GM12891 (cell line): ENCODE measurements around the gene ZNF546.

Source experiments
- DNase-seq: peaks from one replicate; pipeline ENCODE4 v3.0.0; 2011; ENCODE audit warnings: low spot score; ENCODE audit not compliant: insufficient read length
- FAIRE-seq: peaks from 2 replicates; lab custom pipeline; 2011; peaks lifted over from hg19 to GRCh38; lab: Jason Lieb, UNC
- PAX5 ChIP-seq: IDR thresholded peaks from 2 replicates; pipeline ENCODE4 v1.6.1; 2011; ENCODE audit warnings: low read length, moderate library complexity, mild to moderate bottlenecking; ENCODE audit not compliant: insufficient read depth, severe bottlenecking
- POLR2A ChIP-seq: IDR thresholded peaks from 2 replicates; pipeline ENCODE4 v1.6.1; 2011; ENCODE audit warnings: low read depth, low read length, control low read depth
- POLR2AphosphoS5 ChIP-seq: IDR thresholded peaks from 2 replicates; pipeline ENCODE4 v1.6.1; 2011; ENCODE audit warnings: low read depth, low read length, control low read depth
- POU2F2 ChIP-seq: IDR thresholded peaks from 2 replicates; pipeline ENCODE4 v1.6.1; 2011; ENCODE audit warnings: low read depth, mild to moderate bottlenecking, control low read depth, low read length, moderate library complexity
- SPI1 ChIP-seq: IDR thresholded peaks from 2 replicates; pipeline ENCODE4 v1.6.1; 2011; ENCODE audit warnings: low read depth, low read length, control low read depth
- TAF1 ChIP-seq: IDR thresholded peaks from 2 replicates; pipeline ENCODE4 v1.6.1; 2011; ENCODE audit warnings: low read depth, low read length, control low read depth

The ZNF546 gene

DNA sequence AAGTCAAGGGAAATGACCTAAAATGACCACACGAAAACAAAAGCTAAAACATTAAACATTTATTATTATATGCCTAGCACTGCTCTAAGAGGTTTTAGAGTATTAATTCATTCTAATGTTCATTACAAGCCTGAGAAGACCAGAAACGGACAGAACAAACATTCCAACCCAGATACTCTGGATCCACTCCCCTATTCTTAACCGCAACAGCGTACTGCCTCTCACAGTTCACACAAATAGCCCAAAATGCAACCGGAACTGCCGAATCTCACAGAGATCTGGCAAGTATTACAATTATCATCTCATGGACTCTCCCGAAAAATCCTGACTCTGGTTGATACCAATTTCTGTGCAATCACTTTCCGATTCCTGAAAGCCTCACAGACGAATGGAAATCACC lies 57.8 kb downstream of the ZNF546 start:
- TF ChIP-seq PAX5 (no peak), POLR2A (no peak)
- no peak for FAIRE-seq
- DNase-seq = no peak

DNA sequence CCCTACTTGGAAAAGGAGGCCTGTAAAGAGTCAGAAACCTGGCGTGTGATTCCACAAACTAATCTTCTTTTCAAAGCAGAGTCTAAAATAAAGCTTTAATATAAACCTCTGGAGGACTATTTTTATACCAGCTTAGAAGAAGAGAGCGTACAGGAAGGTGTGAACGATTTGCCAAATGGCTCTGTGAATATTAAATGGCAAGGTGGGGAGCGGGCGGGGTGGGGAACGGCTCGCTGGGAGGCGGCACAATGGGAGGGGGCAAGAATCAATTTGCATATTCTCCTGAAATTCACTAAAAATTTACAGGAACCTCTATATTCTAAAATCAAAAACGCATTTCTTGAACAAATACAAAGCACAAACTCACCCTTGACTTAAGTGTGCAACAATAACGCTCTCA lies 58.2 kb downstream of the ZNF546 start:
- DNase-seq (no peak), FAIRE-seq (no peak)
- TF ChIP-seq POLR2AphosphoS5 = no peak

DNA sequence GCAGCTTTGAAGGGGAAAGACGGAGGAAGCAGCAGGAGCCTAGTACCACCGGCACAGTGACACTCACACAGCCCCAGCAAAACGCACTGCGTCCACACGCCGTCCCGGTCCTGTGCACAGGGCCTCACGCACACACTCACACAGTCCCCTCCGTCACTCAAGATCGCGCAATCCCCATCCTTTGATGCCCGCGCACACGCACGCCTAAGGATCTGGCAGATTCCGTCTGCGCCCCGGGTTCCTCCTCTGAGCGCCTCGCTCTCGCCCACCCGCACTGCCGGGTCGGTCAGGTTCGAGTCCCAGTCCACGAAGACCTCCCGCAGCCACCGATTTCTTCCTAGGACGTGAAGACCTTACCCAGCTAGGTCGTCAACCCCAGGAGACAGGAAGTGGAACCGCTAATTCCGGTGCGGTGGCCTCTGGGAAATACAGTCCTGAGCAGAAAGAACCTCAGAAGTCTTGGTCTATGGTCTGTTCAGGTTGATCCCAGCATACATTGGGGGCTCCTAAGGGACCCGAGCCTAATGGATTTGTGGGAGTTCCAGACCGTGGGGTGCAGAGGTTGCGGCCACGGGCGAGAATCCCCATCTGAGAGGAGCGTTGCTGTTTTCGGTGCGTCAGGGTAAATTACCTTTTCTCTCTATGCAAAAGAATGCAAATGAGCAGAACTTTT lies 59.1 kb downstream of the ZNF546 start, which contains the start of gene ZNF780B:
ZNF780B (minus strand) TSS at position 400 of the 673 bp plus-strand sequence. CDS start 5,899 bp downstream, outside the sequence.
- peak; percentile 94 for FAIRE-seq

DNA sequence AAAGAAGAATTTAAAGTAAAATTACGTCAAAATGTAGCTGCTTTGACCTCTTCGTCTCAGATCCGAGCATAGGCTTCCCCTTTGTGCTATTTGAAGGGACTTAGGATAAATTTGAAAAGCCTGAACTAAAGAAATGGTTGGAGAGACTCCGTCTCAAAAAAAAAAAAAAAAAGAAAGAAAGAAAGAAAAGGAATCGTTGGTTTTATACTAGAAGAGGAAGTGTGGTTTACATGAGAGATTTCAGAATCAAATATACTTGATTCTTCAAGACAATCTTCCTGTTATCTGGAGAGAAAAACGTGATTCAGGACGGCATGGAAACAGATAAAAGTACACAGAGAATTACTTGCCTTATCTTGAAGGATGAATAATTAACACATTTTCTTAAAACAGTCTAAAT lies 59.6 kb downstream of the ZNF546 start:
- TF ChIP-seq POU2F2 (no peak), TAF1 (no peak), POLR2A (no peak), POLR2AphosphoS5 (no peak), PAX5 (no peak), SPI1 (0 out of 2 replicates have a peak, but pooled peaks have one; percentile 33)
- DNase-seq (no peak), FAIRE-seq (peak; percentile 9)

More for the DNA sequence above, 59.1 kb downstream of the ZNF546 start, which contains the start of gene ZNF780B:
- TF ChIP-seq SPI1 (peak; percentile 73), PAX5 (peak; percentile 4), POLR2AphosphoS5 (peak; percentile 82), POLR2A (peak; percentile 72), POU2F2 (peak; percentile 90; the same call in 1 of the 2 replicates), TAF1 (peak; percentile 50; the same call in 1 of the 2 replicates)
- peak; percentile 46 for DNase-seq

DNA sequence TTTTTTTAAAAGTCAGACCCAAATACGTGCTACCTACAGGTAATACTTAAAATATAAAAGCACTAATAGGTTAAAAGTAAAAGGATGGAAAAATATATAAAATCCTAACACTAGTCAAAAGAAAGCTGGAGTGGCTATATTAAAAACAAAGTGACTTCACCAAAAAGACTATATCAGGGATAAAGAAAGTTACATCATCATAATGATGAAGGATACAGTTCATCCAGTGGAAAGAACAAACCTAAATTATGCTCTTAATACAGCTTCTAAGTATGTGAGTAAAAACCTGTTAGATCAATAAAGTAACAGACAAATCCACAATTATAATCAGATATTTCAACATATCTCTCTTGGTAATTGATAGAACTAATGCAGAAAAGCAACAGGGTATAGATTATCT lies 60.3 kb downstream of the ZNF546 start:
- no peak for TF ChIP-seq TAF1
- TF ChIP-seq POLR2AphosphoS5 = no peak
- TF ChIP-seq PAX5 = no peak
- TF ChIP-seq SPI1 = no peak
- TF ChIP-seq POU2F2 = no peak
- no peak for TF ChIP-seq POLR2A
- no peak for DNase-seq
- no peak for FAIRE-seq

DNA sequence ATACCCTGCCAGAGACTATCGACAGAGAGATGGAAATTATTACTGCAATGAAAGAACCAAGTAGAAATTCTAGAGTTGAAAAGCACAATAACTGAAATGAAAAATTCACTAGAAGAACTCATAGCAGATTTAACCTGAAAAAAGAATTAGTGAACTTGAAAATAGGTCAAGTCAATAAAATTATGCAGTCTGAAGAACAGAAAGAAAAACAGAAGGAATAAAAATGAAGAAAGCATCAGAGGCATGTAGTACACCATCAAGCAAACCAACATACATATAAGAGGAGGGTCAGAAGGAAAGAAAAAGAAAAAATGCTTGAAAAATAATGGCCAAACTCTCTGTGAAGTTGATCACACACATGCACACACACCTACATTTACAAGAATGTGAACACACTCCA lies 62.8 kb downstream of the ZNF546 start:
- DNase-seq (no peak), FAIRE-seq (no peak)
- TF ChIP-seq POLR2AphosphoS5 (no peak), TAF1 (no peak), SPI1 (no peak), POLR2A (no peak), POU2F2 (no peak), PAX5 (no peak)

DNA sequence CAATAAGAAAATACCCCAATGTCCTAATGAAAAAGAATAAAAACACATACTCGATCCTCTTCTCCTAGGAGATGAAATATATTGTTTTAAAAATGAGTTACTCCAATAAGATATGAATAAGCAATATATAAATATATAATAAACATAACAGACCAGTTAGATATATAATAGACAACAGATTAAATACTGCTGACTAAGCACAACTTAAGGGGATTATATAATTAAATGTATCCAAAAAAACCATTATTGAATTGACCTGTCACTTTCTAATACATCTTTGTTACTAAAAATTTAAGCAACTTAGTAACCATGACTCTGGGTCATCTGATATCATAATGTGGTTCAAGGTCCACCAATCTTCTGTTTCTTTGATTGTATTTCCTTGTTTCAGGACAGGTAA lies 73.2 kb downstream of the ZNF546 start:
- TF ChIP-seq TAF1 (no peak), POU2F2 (no peak), SPI1 (no peak), PAX5 (no peak), POLR2AphosphoS5 (no peak), POLR2A (no peak)
- DNase-seq (no peak), FAIRE-seq (no peak)
